Measurements from ENCODE around the gene GFI1B.

GRCh38 chr9:132989014-132989310, 10.5 kb downstream of the GFI1B start:
- TF ChIP-seq CTCF (IDR thresholded peaks at IDR 0.05) (no peak), TEAD1 (CRISPR knock-in tag; IDR thresholded peaks at IDR 0.05) (no peak), ZBTB43 (CRISPR knock-in tag; IDR thresholded peaks at IDR 0.05) (no peak), FOXP1 (CRISPR knock-in tag; IDR thresholded peaks at IDR 0.05; ENCODE audit: borderline replicate concordance) (no peak), MXD4 (CRISPR knock-in tag; IDR thresholded peaks at IDR 0.05; ENCODE audit: borderline replicate concordance) (no peak), E2F4 (CRISPR knock-in tag; IDR thresholded peaks at IDR 0.05; ENCODE audit: borderline replicate concordance, low read depth) (no peak), MYBL2 (CRISPR knock-in tag; IDR thresholded peaks at IDR 0.05) (no peak), E2F1 (CRISPR knock-in tag; IDR thresholded peaks at IDR 0.05) (no peak), SP1 (CRISPR knock-in tag; conservative IDR thresholded peaks at IDR 0.05) (no peak), MAX (CRISPR knock-in tag; IDR thresholded peaks at IDR 0.05) (no peak), ZNF121 (CRISPR knock-in tag; IDR thresholded peaks at IDR 0.05) (no peak), ELF4 (CRISPR knock-in tag; IDR thresholded peaks at IDR 0.05; ENCODE audit: low read depth) (no peak), ESRRA (CRISPR knock-in tag; IDR thresholded peaks at IDR 0.05; ENCODE audit: borderline replicate concordance) (no peak), PRDM15 (CRISPR knock-in tag; IDR thresholded peaks at IDR 0.05) (no peak)

Data from WTC11 (cell line).